Measurements from ENCODE around the gene DGCR8.

DNA sequence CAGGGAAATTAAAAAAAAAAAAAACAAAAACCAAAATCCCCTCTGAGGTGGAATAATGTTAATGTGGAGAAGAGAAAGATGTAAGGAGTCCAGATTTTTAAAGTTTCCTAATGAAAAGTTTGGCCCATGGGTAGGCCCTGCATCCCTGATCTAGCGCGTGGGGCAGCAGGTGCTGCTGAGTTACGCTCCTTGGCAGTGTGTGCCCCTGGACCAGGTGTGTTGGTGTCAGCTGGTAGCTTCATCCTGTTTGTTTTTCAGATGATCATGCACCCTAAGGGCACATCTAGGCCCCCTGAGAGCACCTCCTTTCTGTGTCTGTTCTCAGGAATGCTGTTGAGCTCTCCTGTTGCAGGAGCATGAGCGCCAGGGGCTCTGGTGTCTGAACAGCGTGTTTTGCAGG, 6.7 kb downstream of the DGCR8 start:
- TF ChIP-seq, protein P1, sequence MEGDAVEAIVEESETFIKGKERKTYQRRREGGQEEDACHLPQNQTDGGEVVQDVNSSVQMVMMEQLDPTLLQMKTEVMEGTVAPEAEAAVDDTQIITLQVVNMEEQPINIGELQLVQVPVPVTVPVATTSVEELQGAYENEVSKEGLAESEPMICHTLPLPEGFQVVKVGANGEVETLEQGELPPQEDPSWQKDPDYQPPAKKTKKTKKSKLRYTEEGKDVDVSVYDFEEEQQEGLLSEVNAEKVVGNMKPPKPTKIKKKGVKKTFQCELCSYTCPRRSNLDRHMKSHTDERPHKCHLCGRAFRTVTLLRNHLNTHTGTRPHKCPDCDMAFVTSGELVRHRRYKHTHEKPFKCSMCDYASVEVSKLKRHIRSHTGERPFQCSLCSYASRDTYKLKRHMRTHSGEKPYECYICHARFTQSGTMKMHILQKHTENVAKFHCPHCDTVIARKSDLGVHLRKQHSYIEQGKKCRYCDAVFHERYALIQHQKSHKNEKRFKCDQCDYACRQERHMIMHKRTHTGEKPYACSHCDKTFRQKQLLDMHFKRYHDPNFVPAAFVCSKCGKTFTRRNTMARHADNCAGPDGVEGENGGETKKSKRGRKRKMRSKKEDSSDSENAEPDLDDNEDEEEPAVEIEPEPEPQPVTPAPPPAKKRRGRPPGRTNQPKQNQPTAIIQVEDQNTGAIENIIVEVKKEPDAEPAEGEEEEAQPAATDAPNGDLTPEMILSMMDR (IDR thresholded peaks at IDR 0.05): no peak
- no peak for TF ChIP-seq POLR2A (IDR thresholded peaks at IDR 0.05)

Measured in uterus (tissue), 2 donors.